ENCODE results near the gene DLX1. TPM values are rescaled to one million over a fixed set of nuclear protein-coding genes. Genes with fewer than 3 reads are reported as not detected.

Gene DLX1
- total and polyA plus RNA-seq, 9 of the 15 experiments (the other 6 are each of a cell fraction or from before 2014, with no cell fraction given) = 1.9 to 26.2 (median 9.6) TPM

DNA sequence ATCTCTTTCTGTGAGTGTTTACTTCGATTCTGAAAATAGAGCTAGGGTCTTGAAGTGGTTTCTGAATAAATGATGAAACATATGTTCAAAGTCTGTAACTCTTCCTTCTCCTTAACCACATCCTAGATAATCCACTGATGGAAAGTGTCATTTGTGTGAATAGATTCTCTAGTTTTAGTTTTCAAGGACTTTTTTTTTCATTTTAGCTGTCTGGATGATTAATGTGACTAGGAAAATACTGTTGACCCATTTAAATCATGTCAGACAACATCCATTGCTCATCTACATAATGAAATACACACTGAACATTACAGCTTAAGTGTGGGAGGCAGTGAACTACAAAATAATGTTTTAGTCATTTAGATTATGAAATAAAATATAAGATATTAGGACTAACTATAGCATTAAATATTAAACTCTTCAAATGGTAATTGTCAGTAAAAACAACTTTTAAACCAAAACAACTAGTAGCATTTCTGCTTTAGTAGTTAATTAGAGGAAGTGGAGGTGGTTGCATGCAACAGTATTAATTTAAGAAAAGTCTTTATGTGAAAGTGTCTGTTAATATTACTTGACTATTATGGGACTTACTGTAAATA is 39.1 kb upstream of the DLX1 start (continued):
- TF ChIP-seq SAFB2 (IDR thresholded peaks at IDR 0.05; ENCODE audit: borderline replicate concordance, low read depth, low read length, severe bottlenecking) = no peak
- no peak for TF ChIP-seq POLR2AphosphoS2 (IDR thresholded peaks at IDR 0.05; ENCODE audit: low read length)
- TF ChIP-seq FOXA1 (IDR thresholded peaks at IDR 0.05; ENCODE audit: borderline replicate concordance) = no peak
- TF ChIP-seq RCOR1 (IDR thresholded peaks at IDR 0.05; ENCODE audit: borderline replicate concordance in 1 of 2, low read depth in 2 of 2, low read length in 2 of 2) = peak in 1 of 2 experiments; percentile 77; a peak in 2 of 4 replicates
- no peak for TF ChIP-seq SMARCB1 (IDR thresholded peaks at IDR 0.05; ENCODE audit: insufficient read length, low read depth)
- TF ChIP-seq, protein P1, sequence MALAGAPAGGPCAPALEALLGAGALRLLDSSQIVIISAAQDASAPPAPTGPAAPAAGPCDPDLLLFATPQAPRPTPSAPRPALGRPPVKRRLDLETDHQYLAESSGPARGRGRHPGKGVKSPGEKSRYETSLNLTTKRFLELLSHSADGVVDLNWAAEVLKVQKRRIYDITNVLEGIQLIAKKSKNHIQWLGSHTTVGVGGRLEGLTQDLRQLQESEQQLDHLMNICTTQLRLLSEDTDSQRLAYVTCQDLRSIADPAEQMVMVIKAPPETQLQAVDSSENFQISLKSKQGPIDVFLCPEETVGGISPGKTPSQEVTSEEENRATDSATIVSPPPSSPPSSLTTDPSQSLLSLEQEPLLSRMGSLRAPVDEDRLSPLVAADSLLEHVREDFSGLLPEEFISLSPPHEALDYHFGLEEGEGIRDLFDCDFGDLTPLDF (CRISPR knock-in tag; IDR thresholded peaks at IDR 0.05) = no peak
- TF ChIP-seq CSDE1 (IDR thresholded peaks at IDR 0.05) = no peak
- TF ChIP-seq COPS2 (conservative IDR thresholded peaks at IDR 0.05) = no peak
- TF ChIP-seq NCOR1 (IDR thresholded peaks at IDR 0.05) = peak; percentile 59
- no peak for TF ChIP-seq SRSF9 (IDR thresholded peaks at IDR 0.05; ENCODE audit: borderline replicate concordance, low read depth, low read length)
- peak; percentile 85 for TF ChIP-seq POLR2H (tag; IDR thresholded peaks at IDR 0.05; ENCODE audit: low read depth)
- no peak for TF ChIP-seq IFI16 (CRISPR knock-in tag; IDR thresholded peaks at IDR 0.05)
- TF ChIP-seq TAL1 (IDR thresholded peaks at IDR 0.05) = peak; percentile 27; the same call in 1 of the 2 replicates
- no peak for TF ChIP-seq SREBF2 (CRISPR knock-in tag; IDR thresholded peaks at IDR 0.05)
- TF ChIP-seq MCM5 (IDR thresholded peaks at IDR 0.05; ENCODE audit: low read depth) = no peak
- no peak for TF ChIP-seq EHMT2 (IDR thresholded peaks at IDR 0.05)
- 0 out of 2 replicates have a peak, but pooled peaks have one; percentile 15 for TF ChIP-seq SMAD3 (CRISPR knock-in tag; conservative IDR thresholded peaks at IDR 0.05)
- TF ChIP-seq, protein P2, sequence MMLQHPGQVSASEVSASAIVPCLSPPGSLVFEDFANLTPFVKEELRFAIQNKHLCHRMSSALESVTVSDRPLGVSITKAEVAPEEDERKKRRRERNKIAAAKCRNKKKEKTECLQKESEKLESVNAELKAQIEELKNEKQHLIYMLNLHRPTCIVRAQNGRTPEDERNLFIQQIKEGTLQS (IDR thresholded peaks at IDR 0.05) = peak; percentile 91
- TF ChIP-seq, protein P2 (CRISPR knock-in tag; conservative IDR thresholded peaks at IDR 0.05) = no peak
- TF ChIP-seq, protein P3, sequence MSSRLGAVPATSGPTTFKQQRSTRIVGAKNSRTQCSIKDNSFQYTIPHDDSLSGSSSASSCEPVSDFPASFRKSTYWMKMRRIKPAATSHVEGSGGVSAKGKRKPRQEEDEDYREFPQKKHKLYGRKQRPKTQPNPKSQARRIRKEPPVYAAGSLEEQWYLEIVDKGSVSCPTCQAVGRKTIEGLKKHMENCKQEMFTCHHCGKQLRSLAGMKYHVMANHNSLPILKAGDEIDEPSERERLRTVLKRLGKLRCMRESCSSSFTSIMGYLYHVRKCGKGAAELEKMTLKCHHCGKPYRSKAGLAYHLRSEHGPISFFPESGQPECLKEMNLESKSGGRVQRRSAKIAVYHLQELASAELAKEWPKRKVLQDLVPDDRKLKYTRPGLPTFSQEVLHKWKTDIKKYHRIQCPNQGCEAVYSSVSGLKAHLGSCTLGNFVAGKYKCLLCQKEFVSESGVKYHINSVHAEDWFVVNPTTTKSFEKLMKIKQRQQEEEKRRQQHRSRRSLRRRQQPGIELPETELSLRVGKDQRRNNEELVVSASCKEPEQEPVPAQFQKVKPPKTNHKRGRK (tag; IDR thresholded peaks at IDR 0.05) = no peak
- TF ChIP-seq NCOA2 (IDR thresholded peaks at IDR 0.05; ENCODE audit: partially characterized antibody in 2 of 2) = peak in 1 of 2 experiments; percentile 34
- TF ChIP-seq NFRKB (IDR thresholded peaks at IDR 0.05; ENCODE audit: low read depth) = no peak
- TF ChIP-seq, protein P4, sequence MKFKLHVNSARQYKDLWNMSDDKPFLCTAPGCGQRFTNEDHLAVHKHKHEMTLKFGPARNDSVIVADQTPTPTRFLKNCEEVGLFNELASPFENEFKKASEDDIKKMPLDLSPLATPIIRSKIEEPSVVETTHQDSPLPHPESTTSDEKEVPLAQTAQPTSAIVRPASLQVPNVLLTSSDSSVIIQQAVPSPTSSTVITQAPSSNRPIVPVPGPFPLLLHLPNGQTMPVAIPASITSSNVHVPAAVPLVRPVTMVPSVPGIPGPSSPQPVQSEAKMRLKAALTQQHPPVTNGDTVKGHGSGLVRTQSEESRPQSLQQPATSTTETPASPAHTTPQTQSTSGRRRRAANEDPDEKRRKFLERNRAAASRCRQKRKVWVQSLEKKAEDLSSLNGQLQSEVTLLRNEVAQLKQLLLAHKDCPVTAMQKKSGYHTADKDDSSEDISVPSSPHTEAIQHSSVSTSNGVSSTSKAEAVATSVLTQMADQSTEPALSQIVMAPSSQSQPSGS (CRISPR knock-in tag; IDR thresholded peaks at IDR 0.05) = no peak
- peak; percentile 82 for TF ChIP-seq SMARCE1 (IDR thresholded peaks at IDR 0.05)
- peak; percentile 61 for TF ChIP-seq TCF3 (CRISPR knock-in tag; IDR thresholded peaks at IDR 0.05)
- peak; percentile 65; the same call in 1 of the 2 replicates for TF ChIP-seq KLF6 (CRISPR knock-in tag; IDR thresholded peaks at IDR 0.05; ENCODE audit: borderline replicate concordance)

Measured in K562 (cell line).